HUES6 (cell line): ENCODE data around the gene HRH4.

Experiments used
- H3K27ac ChIP-seq: 2 replicates; pipeline ENCODE4 v1.7.0; 2013; ENCODE audit warnings: low read depth, mild to moderate bottlenecking, low read length, inconsistent platforms
- H3K27me3 ChIP-seq: 2 replicates; pipeline ENCODE4 v1.6.1; 2013; ENCODE audit warnings: low read length; ENCODE audit not compliant: control insufficient read depth, insufficient read depth
- H3K36me3 ChIP-seq: 2 replicates; pipeline ENCODE4 v1.6.1; 2013; ENCODE audit warnings: low read length; ENCODE audit not compliant: control insufficient read depth, insufficient read depth
- H3K4me1 ChIP-seq: 2 replicates; pipeline ENCODE4 v1.6.1; 2013; ENCODE audit warnings: low read length; ENCODE audit not compliant: control insufficient read depth, insufficient read depth
- H3K4me3 ChIP-seq: 2 replicates; pipeline ENCODE4 v1.5.1; 2013; ENCODE audit warnings: low read depth, low read length
- H3K9ac ChIP-seq: one replicate; pipeline ENCODE4 v1.6.1; 2013; ENCODE audit warnings: mild to moderate bottlenecking, low read length
- H3K9me3 ChIP-seq: 2 replicates; pipeline ENCODE4 v1.6.1; 2013; ENCODE audit warnings: low read depth, low read length; ENCODE audit not compliant: control insufficient read depth, insufficient read depth

HRH4 gene, protein sequence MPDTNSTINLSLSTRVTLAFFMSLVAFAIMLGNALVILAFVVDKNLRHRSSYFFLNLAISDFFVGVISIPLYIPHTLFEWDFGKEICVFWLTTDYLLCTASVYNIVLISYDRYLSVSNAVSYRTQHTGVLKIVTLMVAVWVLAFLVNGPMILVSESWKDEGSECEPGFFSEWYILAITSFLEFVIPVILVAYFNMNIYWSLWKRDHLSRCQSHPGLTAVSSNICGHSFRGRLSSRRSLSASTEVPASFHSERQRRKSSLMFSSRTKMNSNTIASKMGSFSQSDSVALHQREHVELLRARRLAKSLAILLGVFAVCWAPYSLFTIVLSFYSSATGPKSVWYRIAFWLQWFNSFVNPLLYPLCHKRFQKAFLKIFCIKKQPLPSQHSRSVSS

DNA sequence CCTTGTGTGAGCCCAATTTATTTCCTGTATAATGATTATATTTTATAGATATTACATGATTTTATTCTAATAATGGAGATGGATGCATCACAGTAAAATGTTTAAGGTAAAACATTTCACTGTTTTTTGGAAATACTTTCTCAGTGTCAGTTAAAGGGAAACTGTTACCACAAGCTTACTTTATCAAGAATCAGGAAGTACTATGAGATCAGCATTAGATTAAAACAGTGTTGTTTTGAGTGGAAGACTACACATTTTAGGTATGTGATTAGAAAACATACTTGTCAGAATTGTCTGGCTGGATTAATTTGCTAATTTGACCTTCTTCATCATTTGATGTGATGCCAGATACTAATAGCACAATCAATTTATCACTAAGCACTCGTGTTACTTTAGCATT is at the start of gene HRH4:
Gene HRH4 (plus strand): TSS at position 250 of the 400 bp plus-strand sequence. CDS start 92 bp downstream, at position 342.
- Histone ChIP-seq H3K36me3 (peaks cover 2% of the 10 kb centered on the region; the same call in 1 of the 2 replicates), H3K27ac (no peak within 1 kb of the TSS), H3K4me1 (no peaks in the 10 kb centered on the region), H3K9ac (no peak within 1 kb of the TSS), H3K4me3 (no peak within 1 kb of the TSS), H3K27me3 (no peaks in the 10 kb centered on the region), H3K9me3 (no peaks in the 10 kb centered on the region)

DNA sequence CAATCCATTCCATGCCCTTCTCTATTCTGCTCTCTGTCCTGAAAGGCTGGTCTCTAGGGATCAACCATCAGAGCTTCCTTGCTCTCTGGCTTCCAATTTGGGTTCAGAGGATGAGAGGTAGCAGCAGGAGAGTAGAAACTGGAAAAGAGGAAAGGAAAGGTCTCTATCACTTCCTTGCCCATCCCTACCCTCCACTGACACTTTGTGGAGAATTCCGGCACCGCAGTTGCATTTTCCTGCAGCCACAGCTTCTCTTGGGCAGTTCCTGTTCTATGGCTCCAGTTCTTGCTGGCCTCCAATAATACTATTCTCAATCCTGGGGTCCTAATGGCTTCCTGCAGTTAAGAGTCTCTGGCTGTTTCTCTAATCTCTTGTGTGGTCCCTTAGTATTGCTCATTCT is 47.3 kb upstream of the HRH4 start:
- H3K9ac ChIP-seq, result no peak overlapping the region
- H3K4me1 ChIP-seq, result no peaks in the 10 kb centered on the region
- no peak overlapping the region for H3K27ac ChIP-seq
- no peaks in the 10 kb centered on the region for H3K27me3 ChIP-seq
- H3K36me3 ChIP-seq, result no peaks in the 10 kb centered on the region
- H3K4me3 ChIP-seq, result no peak overlapping the region
- H3K9me3 ChIP-seq, result no peaks in the 10 kb centered on the region

DNA sequence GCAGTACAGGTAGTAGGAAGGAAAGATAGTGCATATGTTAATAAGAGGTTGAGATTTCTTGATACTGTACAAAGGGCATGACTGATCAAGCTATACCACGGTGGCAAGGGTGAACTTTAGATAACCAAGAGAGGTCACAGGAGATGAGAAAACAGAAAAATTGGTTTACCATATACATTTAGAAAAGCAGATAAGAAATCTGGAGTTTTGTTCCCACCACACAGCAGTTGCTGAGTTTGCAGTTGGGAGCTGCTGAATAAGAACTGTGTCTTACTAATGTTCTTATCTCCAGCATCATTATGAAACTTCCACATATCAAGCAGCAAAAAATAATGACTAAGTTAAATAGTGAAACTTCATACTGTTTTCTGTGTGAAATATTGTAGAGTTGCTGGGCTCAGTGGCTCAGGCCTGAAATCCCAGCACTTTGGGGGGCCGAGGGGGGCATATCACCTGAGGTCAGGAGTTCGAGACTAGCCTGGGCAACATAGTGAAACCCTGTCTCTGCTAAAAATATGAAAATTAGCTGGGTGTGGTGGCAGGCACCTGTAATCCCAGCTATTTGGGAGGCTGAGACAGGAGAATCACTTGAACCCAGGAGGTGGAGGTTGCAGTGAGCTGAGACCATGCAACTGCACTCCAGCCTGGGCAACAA is 46.0 kb upstream of the HRH4 start:
- H3K27ac ChIP-seq, result no peak overlapping the region
- H3K36me3 ChIP-seq, result no peaks in the 10 kb centered on the region
- H3K4me1 ChIP-seq, result no peaks in the 10 kb centered on the region

DNA sequence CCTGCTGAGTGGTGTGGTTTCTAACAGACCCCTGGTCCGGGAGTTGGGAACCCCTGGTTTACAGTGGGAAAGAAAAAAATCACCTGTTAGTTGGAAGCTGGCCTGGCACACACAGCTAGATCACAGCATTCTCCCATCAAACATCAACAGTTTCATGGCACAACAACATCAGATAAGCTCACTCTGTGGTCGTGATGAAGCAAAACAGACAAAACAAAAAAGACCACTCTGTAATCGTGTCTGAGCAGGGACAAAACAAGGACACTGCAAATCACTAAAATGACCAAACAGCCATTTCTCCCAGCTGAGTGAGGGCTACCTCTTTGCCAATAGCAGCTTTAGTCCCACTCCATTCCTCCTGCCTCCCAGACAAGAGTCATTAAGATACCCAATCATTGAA is 43.0 kb upstream of the HRH4 start:
- no peaks in the 10 kb centered on the region for H3K36me3 ChIP-seq
- H3K27ac ChIP-seq, result no peak overlapping the region
- H3K27me3 ChIP-seq, result no peaks in the 10 kb centered on the region
- H3K9ac ChIP-seq, result no peak overlapping the region
- H3K4me1 ChIP-seq, result no peaks in the 10 kb centered on the region
- H3K9me3 ChIP-seq, result no peaks in the 10 kb centered on the region
- H3K4me3 ChIP-seq, result no peak overlapping the region

More for the DNA sequence above, 46.0 kb upstream of the HRH4 start:
- H3K27me3 ChIP-seq, result no peaks in the 10 kb centered on the region
- no peaks in the 10 kb centered on the region for H3K9me3 ChIP-seq
- no peak overlapping the region for H3K9ac ChIP-seq
- no peak overlapping the region for H3K4me3 ChIP-seq

DNA sequence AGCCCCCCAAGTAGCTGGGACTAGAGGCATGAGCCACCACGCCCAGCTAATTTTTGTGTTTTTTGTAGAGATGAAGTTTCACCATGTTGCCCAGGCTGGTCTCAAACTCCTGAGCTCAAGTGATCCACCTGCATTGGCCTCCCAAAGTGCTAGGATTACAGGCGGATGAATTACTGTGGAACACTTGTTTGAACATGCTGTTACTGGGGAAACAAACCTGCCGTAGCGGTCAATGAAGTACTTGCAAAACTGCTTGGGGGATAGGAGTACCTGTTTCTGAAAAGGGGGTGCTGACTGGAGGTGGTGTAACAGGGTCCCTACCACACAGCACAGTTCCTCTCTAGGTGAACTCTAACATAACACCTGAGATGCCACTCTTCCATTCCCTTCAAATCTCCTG is 39.9 kb upstream of the HRH4 start:
- Histone ChIP-seq H3K4me1 (no peaks in the 10 kb centered on the region), H3K27ac (no peak overlapping the region), H3K36me3 (no peaks in the 10 kb centered on the region), H3K4me3 (no peak overlapping the region), H3K27me3 (0 out of 2 replicates have a peak, but pooled peaks cover 5% of the 10 kb centered on the region), H3K9me3 (no peaks in the 10 kb centered on the region), H3K9ac (no peak overlapping the region)

DNA sequence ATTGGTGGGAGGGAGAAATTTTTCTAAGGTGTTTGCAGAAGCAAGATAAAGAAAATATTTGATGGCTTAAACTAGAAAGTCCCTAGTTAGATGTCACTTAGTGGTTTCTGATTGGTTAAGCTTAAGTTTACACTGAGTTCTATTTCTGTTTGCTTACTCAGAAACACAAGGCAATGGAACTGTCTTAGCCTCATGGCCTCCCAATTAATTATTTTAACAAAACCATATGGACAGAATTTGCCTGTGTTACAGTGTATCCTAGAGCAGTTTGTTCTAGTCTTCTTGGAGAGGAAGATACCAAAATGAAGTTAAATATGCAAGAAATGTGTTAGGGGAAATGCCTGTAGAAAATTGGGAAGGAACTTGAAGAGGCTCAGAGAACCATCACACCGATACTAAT is 38.6 kb upstream of the HRH4 start:
- H3K27ac ChIP-seq, result no peak overlapping the region
- 0 out of 2 replicates have a peak, but pooled peaks cover 5% of the 10 kb centered on the region for H3K27me3 ChIP-seq
- no peak overlapping the region for H3K4me3 ChIP-seq
- no peaks in the 10 kb centered on the region for H3K4me1 ChIP-seq
- H3K9ac ChIP-seq, result no peak overlapping the region
- H3K36me3 ChIP-seq, result no peaks in the 10 kb centered on the region
- H3K9me3 ChIP-seq, result no peaks in the 10 kb centered on the region

DNA sequence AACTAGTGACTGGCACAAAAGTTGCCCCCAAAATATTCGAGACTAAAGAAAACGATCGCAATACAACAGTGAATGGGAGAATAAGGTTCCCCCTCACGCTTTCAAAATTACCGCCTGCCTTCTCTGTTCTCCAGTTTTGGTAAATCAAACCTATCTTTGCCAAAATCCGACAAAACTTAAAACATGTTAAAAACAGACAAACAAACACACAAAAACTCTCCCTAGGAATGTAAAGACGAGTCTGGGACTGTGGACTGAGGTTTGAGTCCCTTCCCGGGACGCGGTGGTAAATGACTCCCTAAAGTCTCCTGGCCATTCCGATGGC is 34.4 kb upstream of the HRH4 start:
- peak overlapping the region; percentile 98 for H3K9ac ChIP-seq
- peaks cover 9% of the 10 kb centered on the region; the same call in 1 of the 2 replicates for H3K4me1 ChIP-seq
- H3K36me3 ChIP-seq, result peaks cover 13% of the 10 kb centered on the region
- H3K9me3 ChIP-seq, result no peaks in the 10 kb centered on the region
- 0 out of 2 replicates have a peak, but pooled peaks cover 5% of the 10 kb centered on the region for H3K27me3 ChIP-seq
- H3K27ac ChIP-seq, result peak overlapping the region; percentile 98
- peak overlapping the region; percentile 95 for H3K4me3 ChIP-seq

DNA sequence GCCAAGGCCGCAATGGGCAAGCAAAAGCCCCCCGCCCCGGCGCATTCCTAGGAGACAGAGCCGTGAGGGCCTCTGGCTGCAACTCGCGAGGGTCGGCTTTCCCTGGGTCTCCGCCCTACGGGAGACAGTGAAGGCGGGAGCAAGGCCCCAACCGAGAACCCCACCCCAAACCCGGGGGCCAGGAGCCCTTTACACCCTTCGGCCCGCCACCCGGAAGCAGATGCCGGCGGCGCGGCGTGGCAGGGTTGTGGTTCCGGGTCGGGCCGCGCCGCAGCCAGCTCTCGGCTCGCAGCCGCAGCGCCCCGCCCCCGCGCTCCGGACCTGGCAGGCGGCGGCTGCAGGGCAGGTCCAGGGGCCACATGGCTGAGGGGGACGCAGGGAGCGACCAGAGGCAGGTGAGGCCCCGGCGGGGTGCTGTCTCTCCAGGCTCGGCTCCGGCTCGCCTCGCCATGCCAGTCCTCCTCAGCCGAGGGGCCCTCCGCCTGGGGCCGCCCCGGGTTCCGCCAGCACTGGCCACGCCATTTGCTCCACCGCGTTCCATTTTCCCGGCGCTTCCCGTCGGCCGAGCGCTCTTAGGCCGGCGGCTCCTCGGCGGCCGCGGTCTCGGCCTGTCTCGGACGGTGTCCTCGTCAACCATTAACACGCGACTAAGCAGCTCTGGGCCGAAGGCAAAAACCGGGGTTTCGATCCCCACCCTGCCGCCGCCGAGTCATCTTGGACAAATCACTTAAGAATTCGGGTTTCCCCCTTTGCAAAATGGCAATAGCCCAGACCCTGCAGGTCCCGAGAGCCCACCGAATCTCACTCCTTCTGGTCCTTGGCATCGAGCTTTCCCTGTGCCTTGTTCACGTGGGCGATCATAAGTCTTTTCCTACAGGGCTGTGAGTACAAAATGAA is 33.8 kb upstream of the HRH4 start, which contains the start of gene IMPACT:
Gene IMPACT (plus strand): TSS at position 273 of the 897 bp plus-strand sequence. CDS start 87 bp downstream, at position 360.
- Histone ChIP-seq H3K9me3 (no peaks in the 10 kb centered on the region), H3K36me3 (peaks cover 17% of the 10 kb centered on the region), H3K4me1 (peaks cover 9% of the 10 kb centered on the region; the same call in 1 of the 2 replicates), H3K9ac (peak within 1 kb of the TSS; percentile 98), H3K27me3 (0 out of 2 replicates have a peak, but pooled peaks cover 5% of the 10 kb centered on the region), H3K4me3 (peak within 1 kb of the TSS; percentile 95), H3K27ac (peak within 1 kb of the TSS; percentile 98)

DNA sequence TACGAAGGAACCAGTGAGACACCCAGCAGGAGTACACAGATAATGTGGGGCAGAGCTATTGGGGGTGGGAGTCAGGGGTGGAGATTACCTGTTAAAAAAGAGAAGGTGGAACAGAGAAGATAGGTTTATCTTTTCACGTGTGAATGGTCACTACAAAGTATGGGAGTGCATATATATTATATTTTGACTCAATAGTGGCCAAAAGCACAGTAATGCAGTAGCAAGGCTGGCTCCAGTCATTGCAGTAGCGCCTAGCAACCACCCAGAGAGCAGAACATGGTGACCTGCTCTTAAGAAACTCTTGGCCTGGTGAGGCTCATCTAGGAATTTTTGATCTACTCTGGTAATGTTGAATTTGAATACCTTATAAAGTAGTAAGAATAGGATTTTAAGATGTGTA is 33.0 kb upstream of the HRH4 start:
- peaks cover 25% of the 10 kb centered on the region for H3K36me3 ChIP-seq
- peak overlapping the region; percentile 98 for H3K9ac ChIP-seq
- peak overlapping the region; percentile 98 for H3K27ac ChIP-seq
- H3K4me3 ChIP-seq, result peak overlapping the region; percentile 95
- H3K9me3 ChIP-seq, result no peaks in the 10 kb centered on the region
- peaks cover 9% of the 10 kb centered on the region; the same call in 1 of the 2 replicates for H3K4me1 ChIP-seq
- H3K27me3 ChIP-seq, result 0 out of 2 replicates have a peak, but pooled peaks cover 5% of the 10 kb centered on the region

DNA sequence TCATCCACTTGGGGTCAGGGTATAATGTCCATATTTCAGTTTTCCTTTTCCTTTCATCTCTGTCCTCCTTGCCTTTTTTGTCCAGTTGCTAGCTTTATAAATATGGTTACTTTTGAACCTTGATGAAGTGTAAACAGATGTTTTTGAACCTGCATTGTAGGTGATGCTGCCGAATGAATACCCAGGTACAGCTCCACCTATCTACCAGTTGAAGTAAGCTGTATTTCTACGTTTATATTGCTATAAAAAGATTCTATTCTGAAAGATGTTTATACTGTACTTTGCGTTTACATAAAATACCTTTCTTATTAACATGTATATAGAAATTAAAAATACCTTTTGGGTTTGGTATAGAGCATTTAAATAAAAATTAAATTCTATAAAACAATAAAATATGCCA is 31.7 kb upstream of the HRH4 start:
- H3K27ac ChIP-seq, result no peak overlapping the region
- H3K9ac ChIP-seq, result no peak overlapping the region
- H3K4me1 ChIP-seq, result peaks cover 9% of the 10 kb centered on the region; the same call in 1 of the 2 replicates
- no peaks in the 10 kb centered on the region for H3K9me3 ChIP-seq
- H3K36me3 ChIP-seq, result peaks cover 30% of the 10 kb centered on the region
- 0 out of 2 replicates have a peak, but pooled peaks cover under 1% of the 10 kb centered on the region for H3K27me3 ChIP-seq
- 0 out of 2 replicates have a peak overlapping the region, but pooled peaks have one; percentile 95 for H3K4me3 ChIP-seq
